ENCODE results near the gene GABRB1.

GRCh38 chr4:47195706-47196105, 164.3 kb downstream of the GABRB1 start:
- no peak for TF ChIP-seq POLR2A (IDR thresholded peaks at IDR 0.05)
- no peak for TF ChIP-seq CTCF (IDR thresholded peaks at IDR 0.05)

Data from vagina (tissue), 2 donors.